HG03196 (cell line): Measurements from ENCODE around the gene DCST2.

Experiments used
- ATAC-seq: cut with Tn5 transposase; IDR thresholded peaks from one replicate; pipeline ENCODE4 v1.9.1; 2021; ENCODE audit not compliant: unreplicated experiment

DCST2 gene

GRCh38 chr1:155033524-155033923 lies at the start of gene DCST2, which contains the start of gene DCST1:
Gene DCST2, minus strand, starts transcription at chr1:155033781. Its CDS starts 80 bp downstream, at chr1:155033701.
Gene DCST1, plus strand, starts transcription at chr1:155033824. Its CDS starts 213 bp downstream, at chr1:155034037.
- ATAC-seq, result no peak

GRCh38 chr1:155083052-155083541 lies 49.5 kb upstream of the DCST2 start:
- ATAC-seq, result no peak

- ATAC-seq, result no peak
Measured at GRCh38 chr1:155082301-155083051, 48.9 kb upstream of the DCST2 start.

- ATAC-seq, result no peak
Measured at GRCh38 chr1:155081472-155082300, 48.1 kb upstream of the DCST2 start.

- ATAC-seq, result no peak
Measured at GRCh38 chr1:155080312-155081228, 47.0 kb upstream of the DCST2 start.

- no peak for ATAC-seq
Measured at GRCh38 chr1:155079487-155080311, 46.1 kb upstream of the DCST2 start.

GRCh38 chr1:155079210-155079486 lies 45.6 kb upstream of the DCST2 start:
- ATAC-seq, result no peak

- no peak for ATAC-seq
Measured at GRCh38 chr1:155078469-155079209, 45.1 kb upstream of the DCST2 start, which contains the start of gene EFNA3. Gene EFNA3, plus strand, starts transcription at chr1:155078837. Its CDS starts 105 bp downstream, at chr1:155078942.

GRCh38 chr1:155077758-155078445 lies 44.3 kb upstream of the DCST2 start:
- no peak for ATAC-seq

- no peak for ATAC-seq
Measured at GRCh38 chr1:155077346-155077745, 43.8 kb upstream of the DCST2 start.

GRCh38 chr1:155076371-155076770 lies 42.8 kb upstream of the DCST2 start:
- ATAC-seq, result no peak

GRCh38 chr1:155075535-155075934 lies 42.0 kb upstream of the DCST2 start:
- ATAC-seq, result no peak

- ATAC-seq, result no peak
Measured at GRCh38 chr1:155073377-155074242, 40.0 kb upstream of the DCST2 start.

- ATAC-seq, result no peak
Measured at GRCh38 chr1:155072531-155073289, 39.1 kb upstream of the DCST2 start.

GRCh38 chr1:155071701-155072100 lies 38.1 kb upstream of the DCST2 start:
- ATAC-seq, result no peak

- peak; percentile 63 for ATAC-seq
Measured at GRCh38 chr1:155070721-155071569, 37.4 kb upstream of the DCST2 start.
